H1 (cell line): ENCODE results near the gene RBBP5.

Experiments used
- ATF3 ChIP-seq: IDR thresholded peaks from 2 replicates; pipeline ENCODE4 v1.6.1; 2011; ENCODE audit warnings: low read depth, mild to moderate bottlenecking, low read length; ENCODE audit not compliant: insufficient read depth
- CTCF ChIP-seq, 3 experiments: IDR thresholded peaks; 1 replicate in 2 of 3; 2 replicates in 1 of 3; pipeline versions ENCODE4 v1.5.1 to v1.6.1; 2011; ENCODE audit warnings: low read length in 3 of 3, mild to moderate bottlenecking in 3 of 3, inconsistent platforms in 2 of 3, low read depth in 1 of 3, moderate library complexity in 1 of 3; ENCODE audit not compliant: insufficient read depth in 1 of 3; ENCODE audit errors: control extremely low read depth in 1 of 3
- EP300 ChIP-seq, 2 experiments: IDR thresholded peaks; 1 replicate in 1 of 2; 2 replicates in 1 of 2; pipeline ENCODE4 v1.6.1; 2011 to 2012; ENCODE audit warnings: low read depth in 2 of 2, low read length in 2 of 2, mild to moderate bottlenecking in 2 of 2, borderline replicate concordance in 1 of 2, inconsistent platforms in 1 of 2, moderate library complexity in 1 of 2
- JUN ChIP-seq: IDR thresholded peaks from 2 replicates; pipeline ENCODE4 v1.6.1; 2011; ENCODE audit warnings: low read depth, mild to moderate bottlenecking, improper control_type of control experiment, low read length
- PHF8 ChIP-seq: fragments of 200-600 bp; sonication (generic); conservative IDR thresholded peaks from 2 replicates; pipeline ENCODE4 v1.7.1; 2012; ENCODE audit warnings: low read depth, mild to moderate bottlenecking, inconsistent platforms, low read length, moderate library complexity
- POLR2AphosphoS5 ChIP-seq: IDR thresholded peaks from 2 replicates; pipeline ENCODE4 v1.6.1; 2011; ENCODE audit warnings: low read depth, low read length
- SP2 ChIP-seq: IDR thresholded peaks from 2 replicates; pipeline ENCODE4 v1.6.1; 2012; ENCODE audit warnings: mild to moderate bottlenecking, low read length, inconsistent platforms
- SUZ12 ChIP-seq: fragments of 200-600 bp; sonication (generic); IDR thresholded peaks from 2 replicates; pipeline ENCODE4 v1.6.1; 2012; ENCODE audit warnings: mild to moderate bottlenecking, inconsistent platforms, low read length, moderate library complexity, mixed read lengths
- TEAD4 ChIP-seq: IDR thresholded peaks from 2 replicates; pipeline ENCODE4 v1.6.1; 2012; ENCODE audit warnings: low read depth, low read length, inconsistent platforms, mixed read lengths

GRCh38 chr1:205091043-205091740 lies 30.6 kb downstream of the RBBP5 start:
- TF ChIP-seq CTCF (IDR thresholded peaks at IDR 0.05; ENCODE audit: control extremely low read depth in 1 of 3, insufficient read depth in 1 of 3, low read depth in 1 of 3, low read length in 3 of 3): no peak
- TF ChIP-seq SUZ12: no peak
- no peak for TF ChIP-seq TEAD4
- no peak for TF ChIP-seq JUN
- TF ChIP-seq PHF8: no peak
- no peak for TF ChIP-seq ATF3
- no peak for TF ChIP-seq EP300 (IDR thresholded peaks at IDR 0.05; ENCODE audit: borderline replicate concordance in 1 of 2, low read depth in 2 of 2, low read length in 2 of 2)
- no peak for TF ChIP-seq POLR2AphosphoS5
- TF ChIP-seq SP2: no peak
